Epithelial cell of proximal tubule (primary cell): Measurements from ENCODE around the gene ZKSCAN5. TPM values are rescaled to one million over a fixed set of nuclear protein-coding genes. Genes with fewer than 3 reads are reported as not detected.
"Not testable (repeated sequence)": the region's sequence is repeated elsewhere in the genome, so short reads cannot be mapped to it uniquely, and the experiment has no call there.

Experiments used
- DNase-seq: peaks from one replicate; pipeline ENCODE4 v3.0.0-alpha.2; 2011; ENCODE audit warnings: low read depth
- H3K4me3 ChIP-seq: 2 replicates; pipeline ENCODE4 v1.5.1; 2011; ENCODE audit warnings: low read depth, mild to moderate bottlenecking, low read length
- total RNA-seq: library from RNA; depleted of rRNA; stranded (reverse); fragments of >200 nt; gene quantifications from 2 replicates; pipeline ENCODE4 v1.2.3, GENCODE V29; 2015
- TF ChIP-seq, protein P1 (sequence below): conservative IDR thresholded peaks from 2 replicates; pipeline ENCODE4 v1.5.1; 2012; ENCODE audit warnings: low read depth, mild to moderate bottlenecking, low read length

The ZKSCAN5 gene
- total RNA-seq, 1 donor from 2014 or later, result 8.2 TPM

DNA sequence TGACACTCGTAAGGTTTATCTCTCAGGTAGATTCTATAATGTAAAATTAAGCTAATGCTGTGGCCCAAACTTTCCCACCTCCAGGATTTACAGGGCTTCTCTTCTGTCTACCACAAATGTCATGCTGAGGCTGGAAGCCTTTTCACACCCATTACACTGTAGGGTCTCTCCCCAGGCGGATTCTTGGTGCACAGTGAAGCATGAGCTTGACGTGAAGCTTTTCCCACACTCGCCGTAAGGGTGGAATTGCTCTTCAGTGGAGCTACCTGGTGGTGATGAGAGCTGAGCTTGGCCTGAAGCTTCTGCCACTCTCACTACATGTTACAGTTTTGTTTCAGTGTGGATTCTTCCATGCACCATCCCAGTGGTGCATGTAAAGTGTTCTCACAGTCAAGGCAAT is 36.1 kb downstream of the ZKSCAN5 start:
- no peak overlapping the region for H3K4me3 ChIP-seq
- TF ChIP-seq, protein P1, sequence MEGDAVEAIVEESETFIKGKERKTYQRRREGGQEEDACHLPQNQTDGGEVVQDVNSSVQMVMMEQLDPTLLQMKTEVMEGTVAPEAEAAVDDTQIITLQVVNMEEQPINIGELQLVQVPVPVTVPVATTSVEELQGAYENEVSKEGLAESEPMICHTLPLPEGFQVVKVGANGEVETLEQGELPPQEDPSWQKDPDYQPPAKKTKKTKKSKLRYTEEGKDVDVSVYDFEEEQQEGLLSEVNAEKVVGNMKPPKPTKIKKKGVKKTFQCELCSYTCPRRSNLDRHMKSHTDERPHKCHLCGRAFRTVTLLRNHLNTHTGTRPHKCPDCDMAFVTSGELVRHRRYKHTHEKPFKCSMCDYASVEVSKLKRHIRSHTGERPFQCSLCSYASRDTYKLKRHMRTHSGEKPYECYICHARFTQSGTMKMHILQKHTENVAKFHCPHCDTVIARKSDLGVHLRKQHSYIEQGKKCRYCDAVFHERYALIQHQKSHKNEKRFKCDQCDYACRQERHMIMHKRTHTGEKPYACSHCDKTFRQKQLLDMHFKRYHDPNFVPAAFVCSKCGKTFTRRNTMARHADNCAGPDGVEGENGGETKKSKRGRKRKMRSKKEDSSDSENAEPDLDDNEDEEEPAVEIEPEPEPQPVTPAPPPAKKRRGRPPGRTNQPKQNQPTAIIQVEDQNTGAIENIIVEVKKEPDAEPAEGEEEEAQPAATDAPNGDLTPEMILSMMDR, result no peak
- no peak for DNase-seq

DNA sequence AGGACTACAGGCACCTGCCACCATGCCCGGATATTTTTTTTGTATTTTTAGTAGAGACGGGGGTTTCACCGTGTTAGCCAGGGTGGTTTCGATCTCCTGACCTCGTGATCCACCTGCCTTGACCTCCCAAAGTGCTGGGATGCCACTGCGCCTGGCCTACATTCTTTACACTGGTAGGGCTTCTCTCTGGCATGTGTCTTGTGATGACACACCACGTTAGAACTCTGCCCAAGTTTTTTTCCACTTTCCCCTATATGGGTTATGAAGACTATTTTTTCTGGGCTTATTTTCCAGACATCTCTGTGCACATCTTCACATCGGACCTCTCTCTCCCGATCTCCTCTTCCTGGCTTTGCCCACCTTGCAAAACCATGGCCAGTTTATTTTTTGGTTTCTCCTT is 36.8 kb downstream of the ZKSCAN5 start:
- DNase-seq, result no peak
- H3K4me3 ChIP-seq, result no peak overlapping the region
- TF ChIP-seq, protein P1, result no peak

GRCh38 chr7:99543081-99543671 is 38.7 kb downstream of the ZKSCAN5 start:
- TF ChIP-seq, protein P1, result no peak
- no peak overlapping the region for H3K4me3 ChIP-seq
- DNase-seq, result no peak

GRCh38 chr7:99543916-99544315 is 39.5 kb downstream of the ZKSCAN5 start:
- no peak for DNase-seq

DNA sequence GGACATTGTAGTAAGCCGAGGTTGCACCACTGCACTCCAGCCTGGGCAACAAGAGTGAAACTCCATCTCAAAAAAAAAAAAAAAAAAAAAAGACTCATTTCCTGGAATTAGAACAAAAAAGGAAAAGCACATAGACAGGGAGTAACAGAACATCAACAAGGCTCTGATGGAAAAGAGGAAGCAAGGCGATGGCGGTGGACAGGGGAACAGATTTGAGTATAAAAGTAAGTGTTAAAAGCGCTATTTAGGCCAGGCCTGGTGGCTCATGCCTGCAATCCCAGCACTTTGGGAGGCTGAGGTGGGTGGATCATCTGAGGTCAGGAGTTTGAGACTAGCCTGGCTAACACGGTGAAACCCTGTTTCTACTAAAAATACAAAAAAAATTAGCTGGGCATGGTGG is 40.8 kb downstream of the ZKSCAN5 start:
- H3K4me3 ChIP-seq, DNase-seq: not testable (repeated sequence)

More at GRCh38 chr7:99543916-99544315, 39.5 kb downstream of the ZKSCAN5 start:
- no peak overlapping the region for H3K4me3 ChIP-seq
- TF ChIP-seq, protein P1, result no peak

DNA sequence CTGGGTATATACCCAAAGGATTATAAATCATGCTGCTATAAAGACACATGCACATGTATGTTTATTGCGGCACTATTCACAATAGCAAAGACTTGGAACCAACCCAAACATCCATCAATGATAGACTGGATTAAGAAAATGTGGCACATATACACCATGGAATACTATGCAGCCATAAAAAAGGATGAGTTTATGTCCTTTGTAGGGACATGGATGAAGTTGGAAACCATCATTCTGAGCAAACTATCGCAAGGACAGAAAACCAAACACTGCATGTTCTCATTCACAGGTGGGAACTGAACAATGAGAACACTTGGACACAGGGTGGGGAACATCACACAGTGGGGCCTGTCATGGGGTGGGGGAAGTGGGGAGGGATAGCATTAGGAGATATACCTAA is 45.1 kb downstream of the ZKSCAN5 start:
- not testable (repeated sequence) for H3K4me3 ChIP-seq, DNase-seq

DNA sequence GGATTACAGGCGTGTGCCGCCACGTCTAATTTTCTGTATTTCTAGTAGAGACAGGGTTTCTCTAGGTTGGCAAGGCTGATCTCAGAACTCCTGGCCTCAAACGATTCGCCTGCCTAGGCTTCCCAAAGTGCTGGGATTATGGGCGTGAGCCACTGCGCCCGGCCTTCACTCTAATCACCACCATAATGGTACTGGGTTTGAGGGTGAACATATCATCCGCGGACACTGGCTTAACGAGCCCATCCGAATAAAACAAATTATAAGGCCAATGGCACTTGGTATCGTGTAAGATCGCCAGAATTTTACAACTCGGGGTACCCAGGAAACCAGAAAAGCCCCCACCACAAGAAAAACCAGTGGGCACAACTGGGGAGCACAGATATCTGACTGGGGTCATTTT is 46.9 kb downstream of the ZKSCAN5 start:
- peak overlapping the region; percentile 74 for H3K4me3 ChIP-seq
- DNase-seq, result no peak

More for the DNA sequence above, 46.9 kb downstream of the ZKSCAN5 start:
- TF ChIP-seq, protein P1, result no peak
